Daoy (cell line): ENCODE results near the gene CCDC73. TPM values are rescaled to one million over a fixed set of nuclear protein-coding genes. Genes with fewer than 3 reads are reported as not detected.

Experiments used
- total RNA-seq: library from RNA; depleted of rRNA; stranded (reverse); fragments of >200 nt; shearing (Covaris generic); gene quantifications from 2 replicates; pipeline ENCODE4 v1.2.3, GENCODE V29; 2014; rRNA removed

CCDC73 gene
- total RNA-seq, 1 experiment from 2014 or later: not detected

Other genes starting within 250 kb of the CCDC73 start
- 1,374 and 2,009 TPM in 2 replicates for gene EIF3M, start 210.8 kb downstream of the CCDC73 start, total RNA-seq
- 0.54 and 1.7 TPM in 2 replicates for gene PRRG4, start 35.3 kb upstream of the CCDC73 start, total RNA-seq
- gene QSER1, start 98.1 kb upstream of the CCDC73 start, total RNA-seq: 15.6 and 18.6 TPM in 2 replicates
- 10.5 and 16.4 TPM in 2 replicates for gene DEPDC7, start 221.2 kb upstream of the CCDC73 start, total RNA-seq
- gene TCP11L1, start 244.9 kb upstream of the CCDC73 start, total RNA-seq: 17.3 and 19.7 TPM in 2 replicates